ENCODE measurements around the gene KLHL2. TPM values are rescaled to one million over a fixed set of nuclear protein-coding genes. Genes with fewer than 3 reads are reported as not detected.
A peak's percentile ranks its signal among the peaks of the same experiment; 100 is the strongest.

KLHL2 gene
- total and polyA plus RNA-seq, 2 of the 13 experiments (the other 11 are each of a cell fraction or from before 2014, with no cell fraction given), result 9.2 to 17.6 TPM

- TF ChIP-seq ZNF790 (CRISPR knock-in tag; IDR thresholded peaks at IDR 0.05; ENCODE audit: borderline replicate concordance), result no peak
- no peak for TF ChIP-seq KDM1A (CRISPR knock-in tag; IDR thresholded peaks at IDR 0.05)
- TF ChIP-seq NCOA1 (CRISPR knock-in tag; IDR thresholded peaks at IDR 0.05), result no peak; the same call in 1 of the 2 replicates
- TF ChIP-seq CBX1 (IDR thresholded peaks at IDR 0.05; ENCODE audit: low read depth), result no peak
- TF ChIP-seq, protein P1, sequence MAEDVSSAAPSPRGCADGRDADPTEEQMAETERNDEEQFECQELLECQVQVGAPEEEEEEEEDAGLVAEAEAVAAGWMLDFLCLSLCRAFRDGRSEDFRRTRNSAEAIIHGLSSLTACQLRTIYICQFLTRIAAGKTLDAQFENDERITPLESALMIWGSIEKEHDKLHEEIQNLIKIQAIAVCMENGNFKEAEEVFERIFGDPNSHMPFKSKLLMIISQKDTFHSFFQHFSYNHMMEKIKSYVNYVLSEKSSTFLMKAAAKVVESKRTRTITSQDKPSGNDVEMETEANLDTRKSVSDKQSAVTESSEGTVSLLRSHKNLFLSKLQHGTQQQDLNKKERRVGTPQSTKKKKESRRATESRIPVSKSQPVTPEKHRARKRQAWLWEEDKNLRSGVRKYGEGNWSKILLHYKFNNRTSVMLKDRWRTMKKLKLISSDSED (CRISPR knock-in tag; IDR thresholded peaks at IDR 0.05), result no peak
- peak in 1 of 2 experiments; percentile 61; a peak in 2 of 4 replicates for TF ChIP-seq KLF16 (CRISPR knock-in tag; IDR thresholded peaks at IDR 0.05)
- no peak for TF ChIP-seq ZNF891 (CRISPR knock-in tag; IDR thresholded peaks at IDR 0.05)
- TF ChIP-seq SOX13 (IDR thresholded peaks at IDR 0.05), result peak; percentile 75; the same call in 1 of the 2 replicates
- TF ChIP-seq SOX13 (CRISPR knock-in tag; conservative IDR thresholded peaks at IDR 0.05 in 1 of 2, IDR thresholded peaks at IDR 0.05 in 1 of 2), result peak in 1 of 2 experiments; percentile 94; a peak in 2 of 4 replicates
- no peak for TF ChIP-seq SPEN (CRISPR knock-in tag; IDR thresholded peaks at IDR 0.05; ENCODE audit: low read depth)
- TF ChIP-seq, protein P2, sequence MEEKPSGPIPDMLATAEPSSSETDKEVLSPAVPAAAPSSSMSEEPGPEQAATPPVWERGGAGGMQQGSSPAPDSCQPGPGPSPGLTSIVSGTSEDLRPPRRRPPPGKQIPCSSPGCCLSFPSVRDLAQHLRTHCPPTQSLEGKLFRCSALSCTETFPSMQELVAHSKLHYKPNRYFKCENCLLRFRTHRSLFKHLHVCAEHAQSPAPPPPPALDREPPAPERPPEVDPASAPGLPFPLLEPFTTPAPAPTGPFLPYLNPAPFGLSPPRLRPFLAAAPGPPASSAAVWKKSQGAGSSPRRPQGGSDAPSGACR (CRISPR knock-in tag; IDR thresholded peaks at IDR 0.05), result 0 out of 2 replicates have a peak, but pooled peaks have one; percentile 36
- TF ChIP-seq ZNF431 (CRISPR knock-in tag; IDR thresholded peaks at IDR 0.05; ENCODE audit: borderline replicate concordance, low read depth), result peak; percentile 31; the same call in 1 of the 2 replicates
- TF ChIP-seq SMC3 (IDR thresholded peaks at IDR 0.05; ENCODE audit: low read length), result peak; percentile 50; the same call in 1 of the 2 replicates
- no peak for TF ChIP-seq ZNF749 (CRISPR knock-in tag; IDR thresholded peaks at IDR 0.05; ENCODE audit: borderline replicate concordance)
- TF ChIP-seq ZNF224 (CRISPR knock-in tag; IDR thresholded peaks at IDR 0.05), result no peak
- TF ChIP-seq TBP (CRISPR knock-in tag; IDR thresholded peaks at IDR 0.05), result no peak
- TF ChIP-seq E2F1 (CRISPR knock-in tag; IDR thresholded peaks at IDR 0.05), result no peak
- TF ChIP-seq SCMH1 (CRISPR knock-in tag; IDR thresholded peaks at IDR 0.05; ENCODE audit: borderline replicate concordance), result no peak
- TF ChIP-seq ZXDC (CRISPR knock-in tag; IDR thresholded peaks at IDR 0.05), result no peak
- no peak for TF ChIP-seq FUBP1 (CRISPR knock-in tag; IDR thresholded peaks at IDR 0.05; ENCODE audit: borderline replicate concordance)
- TF ChIP-seq, protein P3, sequence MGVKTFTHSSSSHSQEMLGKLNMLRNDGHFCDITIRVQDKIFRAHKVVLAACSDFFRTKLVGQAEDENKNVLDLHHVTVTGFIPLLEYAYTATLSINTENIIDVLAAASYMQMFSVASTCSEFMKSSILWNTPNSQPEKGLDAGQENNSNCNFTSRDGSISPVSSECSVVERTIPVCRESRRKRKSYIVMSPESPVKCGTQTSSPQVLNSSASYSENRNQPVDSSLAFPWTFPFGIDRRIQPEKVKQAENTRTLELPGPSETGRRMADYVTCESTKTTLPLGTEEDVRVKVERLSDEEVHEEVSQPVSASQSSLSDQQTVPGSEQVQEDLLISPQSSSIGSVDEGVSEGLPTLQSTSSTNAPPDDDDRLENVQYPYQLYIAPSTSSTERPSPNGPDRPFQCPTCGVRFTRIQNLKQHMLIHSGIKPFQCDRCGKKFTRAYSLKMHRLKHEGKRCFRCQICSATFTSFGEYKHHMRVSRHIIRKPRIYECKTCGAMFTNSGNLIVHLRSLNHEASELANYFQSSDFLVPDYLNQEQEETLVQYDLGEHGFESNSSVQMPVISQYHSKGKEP (CRISPR knock-in tag; IDR thresholded peaks at IDR 0.05), result no peak
Observed at GRCh38 chr4:165369522-165369921, 162.2 kb downstream of the KLHL2 start (continued).
